Heart left ventricle (tissue), 13 donors: ENCODE results near the gene TRMT11.

ENCODE experiments used
- POLR2A ChIP-seq, 2 donors: fragments of 450-650 bp; IDR thresholded peaks; one replicate each; pipeline ENCODE4 v1.6.1; 2017; ENCODE audit warnings: antibody characterized with exemption in 2 of 2, mild to moderate bottlenecking in 2 of 2, moderate library complexity in 2 of 2
- TF ChIP-seq, protein P1 (sequence below), 12 donors: fragments of 200-600 bp; sonication (generic) in 4 of 12; IDR thresholded peaks; one replicate each; pipeline versions ENCODE4 v1.5.0 to v1.8.0; 2018 to 2022; ENCODE audit warnings: antibody characterized with exemption in 12 of 12, mild to moderate bottlenecking in 5 of 12
- donor health status: ischemic (EF 13 %, LVEDD 7.1; RV severe dilation, severe dysfunction).
- donor health status: DM: no; HTN: yes; CAD: no.
- donor health status: DM: no; HTN: no; CAD: no.
- donor health status: ischemic (EF 25% LVEDD 6.9; RV normal size, moderate dysfunction).
- donor health status: ischemic (EF 25% LVEDD 5.7; RV mildly dilated, moderate dysfunction).
- donor health status: ischemic (EF 35%, LVEDD 5.7; RV mildly dilated, moderate dysfunction).
- donor health status: nonischemic (EF 11% LVEDD 7.7; RV severe dilation, severe dysfunction).
- donor health status: DM: yes; HTN: yes; CAD: no.
- donor health status: PGD.
- donor health status: ischemic (EF 29% LVEDD 5.4; RV normal size, mild dysfunction).
- donor health status: nonischemic (EF 23%, LVEDD 6.1; RV moderate dilation, normal function).

- TF ChIP-seq, protein P1, sequence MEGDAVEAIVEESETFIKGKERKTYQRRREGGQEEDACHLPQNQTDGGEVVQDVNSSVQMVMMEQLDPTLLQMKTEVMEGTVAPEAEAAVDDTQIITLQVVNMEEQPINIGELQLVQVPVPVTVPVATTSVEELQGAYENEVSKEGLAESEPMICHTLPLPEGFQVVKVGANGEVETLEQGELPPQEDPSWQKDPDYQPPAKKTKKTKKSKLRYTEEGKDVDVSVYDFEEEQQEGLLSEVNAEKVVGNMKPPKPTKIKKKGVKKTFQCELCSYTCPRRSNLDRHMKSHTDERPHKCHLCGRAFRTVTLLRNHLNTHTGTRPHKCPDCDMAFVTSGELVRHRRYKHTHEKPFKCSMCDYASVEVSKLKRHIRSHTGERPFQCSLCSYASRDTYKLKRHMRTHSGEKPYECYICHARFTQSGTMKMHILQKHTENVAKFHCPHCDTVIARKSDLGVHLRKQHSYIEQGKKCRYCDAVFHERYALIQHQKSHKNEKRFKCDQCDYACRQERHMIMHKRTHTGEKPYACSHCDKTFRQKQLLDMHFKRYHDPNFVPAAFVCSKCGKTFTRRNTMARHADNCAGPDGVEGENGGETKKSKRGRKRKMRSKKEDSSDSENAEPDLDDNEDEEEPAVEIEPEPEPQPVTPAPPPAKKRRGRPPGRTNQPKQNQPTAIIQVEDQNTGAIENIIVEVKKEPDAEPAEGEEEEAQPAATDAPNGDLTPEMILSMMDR (IDR thresholded peaks at IDR 0.05): no peak
- TF ChIP-seq POLR2A (IDR thresholded peaks at IDR 0.05): no peak
Observed at GRCh38 chr6:126026001-126026400, 39.7 kb downstream of the TRMT11 start.
